Mucosa of descending colon (tissue), 3 donors: Measurements from ENCODE around the gene KRT16. TPM values are rescaled to one million over a fixed set of nuclear protein-coding genes. Genes with fewer than 3 reads are reported as not detected.
A peak's percentile ranks its signal among the peaks of the same experiment; 100 is the strongest.

ENCODE experiments used
- ATAC-seq: fragments of 200-7000 bp; cut with Tn5 transposase; one replicate; pipeline ENCODE4 v1.9.1; 2020; ENCODE audit warnings: mild to moderate bottlenecking, moderate library complexity
- DNase-seq, 3 donors: peaks; one replicate each; pipeline ENCODE4 v3.0.0-alpha.2; 2020
- H3K36me3 ChIP-seq: fragments of 200-600 bp; one replicate; pipeline ENCODE4 v1.8.0; 2021; ENCODE audit warnings: low read depth, mild to moderate bottlenecking
- H3K4me1 ChIP-seq: fragments of 200-600 bp; one replicate; pipeline ENCODE4 v1.8.0; 2021; ENCODE audit warnings: low read depth, mild to moderate bottlenecking
- H3K4me3 ChIP-seq: fragments of 200-600 bp; one replicate; pipeline ENCODE4 v1.8.0; 2021; ENCODE audit warnings: mild to moderate bottlenecking
- H3K9me3 ChIP-seq: fragments of 200-600 bp; one replicate; pipeline ENCODE4 v1.8.0; 2021; ENCODE audit warnings: mild to moderate bottlenecking
- CTCF ChIP-seq: fragments of 200-600 bp; IDR thresholded peaks from one replicate; pipeline ENCODE4 v1.8.0; 2022; ENCODE audit warnings: antibody characterized with exemption, mild to moderate bottlenecking
- intact Hi-C, 2 donors: fragments of 100-400 bp; cut with DNase I in 1 of 2; cut with micrococcal nuclease in 1 of 2; formaldehyde crosslinking; loops; one replicate each; pipeline versions ENCODE4 v1.11.0 to v1.11.1; 2022; cut with DNase I, micrococcal nuclease
- total RNA-seq, 3 donors: library from RNA; stranded (reverse); fragmentation: NEBNext Ultra II Directional in 2 of 3; extraction: Animal tissue kit (Norgen Biotek cat#: 25700) in 2 of 3; gene quantifications; one replicate each; pipeline versions ENCODE4 v1.2.1 to v1.2.4, GENCODE V29; 2021 to 2023
- donor health status: DM: no; HTN: no; CAD: no; lungs with moderate emphysema.
- donor health status: DM: no; HTN: no; CAD: no.
- donor health status: DM: no; HTN: yes; CAD: no.

The KRT16 gene
- total RNA-seq, 3 donors from 2014 or later = not detected

GRCh38 chr17:41639492-41640473, 27.2 kb upstream of the KRT16 start:
- TF ChIP-seq CTCF = no peak
- Histone ChIP-seq H3K9me3 (no peaks in the 10 kb centered on the region), H3K36me3 (no peaks in the 10 kb centered on the region), H3K4me1 (no peaks in the 10 kb centered on the region), H3K4me3 (no peak overlapping the region)
- ATAC-seq = no peak
- no peak for DNase-seq
- intact Hi-C loops = loop anchor here (10.0 kb wide), 2 partner anchors 85 to 95 kb away; no protein-coding TSS in a partner anchor

- Histone ChIP-seq H3K36me3 (no peaks in the 10 kb centered on the region), H3K9me3 (no peaks in the 10 kb centered on the region), H3K4me1 (no peaks in the 10 kb centered on the region), H3K4me3 (no peak overlapping the region)
- peak; percentile 7 for ATAC-seq
- intact Hi-C loops = loop anchor here in 1 of 2 donors (10.0 kb wide), 1 partner anchor 94 kb away; no protein-coding TSS in a partner anchor
- no peak for DNase-seq
- no peak for TF ChIP-seq CTCF
Observed at GRCh38 chr17:41638941-41639340, 26.4 kb upstream of the KRT16 start.

- TF ChIP-seq CTCF = no peak
Observed at GRCh38 chr17:41638194-41638593, 25.6 kb upstream of the KRT16 start.

GRCh38 chr17:41636652-41637051, 24.1 kb upstream of the KRT16 start:
- Histone ChIP-seq H3K36me3 (no peaks in the 10 kb centered on the region), H3K9me3 (no peaks in the 10 kb centered on the region), H3K4me3 (no peak overlapping the region), H3K4me1 (no peaks in the 10 kb centered on the region)
- TF ChIP-seq CTCF = no peak
- ATAC-seq (no peak), DNase-seq (no peak)
- intact Hi-C loops = loop anchor here in 1 of 2 donors (10.0 kb wide), 1 partner anchor 92 kb away; no protein-coding TSS in a partner anchor

More at GRCh38 chr17:41638194-41638593, 25.6 kb upstream of the KRT16 start:
- Histone ChIP-seq H3K36me3 (no peaks in the 10 kb centered on the region), H3K4me1 (no peaks in the 10 kb centered on the region), H3K9me3 (no peaks in the 10 kb centered on the region), H3K4me3 (no peak overlapping the region)
- ATAC-seq = peak; percentile 38
- DNase-seq = no peak
- intact Hi-C loops = loop anchor here in 1 of 2 donors (10.0 kb wide), 1 partner anchor 93 kb away; no protein-coding TSS in a partner anchor

GRCh38 chr17:41635121-41636097, 22.8 kb upstream of the KRT16 start:
- intact Hi-C loops = loop anchor here in 1 of 2 donors (10.0 kb wide), 1 partner anchor 91 kb away; no protein-coding TSS in a partner anchor
- no peaks in the 10 kb centered on the region for H3K9me3 ChIP-seq
- H3K4me3 ChIP-seq = no peak overlapping the region
- no peak for TF ChIP-seq CTCF
- peak in 1 of 3 donors; percentile 4 for DNase-seq
- ATAC-seq = peak; percentile 28
- no peaks in the 10 kb centered on the region for H3K4me1 ChIP-seq
- H3K36me3 ChIP-seq = no peaks in the 10 kb centered on the region
